ENCODE results near the gene ONECUT3. TPM values are rescaled to one million over a fixed set of nuclear protein-coding genes. Genes with fewer than 3 reads are reported as not detected.

The ONECUT3 gene
- total RNA-seq, 1 donor from 2014 or later, result not detected

- ATAC-seq (ENCODE audit: poor library complexity) (no peak), DNase-seq (no peak)
- intact Hi-C loops (cut with DNase I), result no loop called here
Measured at GRCh38 chr19:1806184-1807029, 53.1 kb downstream of the ONECUT3 start.

GRCh38 chr19:1807030-1807694 lies 53.9 kb downstream of the ONECUT3 start:
- DNase-seq (no peak), ATAC-seq (ENCODE audit: poor library complexity) (no peak)
- intact Hi-C loops (cut with DNase I), result no loop called here

DNA sequence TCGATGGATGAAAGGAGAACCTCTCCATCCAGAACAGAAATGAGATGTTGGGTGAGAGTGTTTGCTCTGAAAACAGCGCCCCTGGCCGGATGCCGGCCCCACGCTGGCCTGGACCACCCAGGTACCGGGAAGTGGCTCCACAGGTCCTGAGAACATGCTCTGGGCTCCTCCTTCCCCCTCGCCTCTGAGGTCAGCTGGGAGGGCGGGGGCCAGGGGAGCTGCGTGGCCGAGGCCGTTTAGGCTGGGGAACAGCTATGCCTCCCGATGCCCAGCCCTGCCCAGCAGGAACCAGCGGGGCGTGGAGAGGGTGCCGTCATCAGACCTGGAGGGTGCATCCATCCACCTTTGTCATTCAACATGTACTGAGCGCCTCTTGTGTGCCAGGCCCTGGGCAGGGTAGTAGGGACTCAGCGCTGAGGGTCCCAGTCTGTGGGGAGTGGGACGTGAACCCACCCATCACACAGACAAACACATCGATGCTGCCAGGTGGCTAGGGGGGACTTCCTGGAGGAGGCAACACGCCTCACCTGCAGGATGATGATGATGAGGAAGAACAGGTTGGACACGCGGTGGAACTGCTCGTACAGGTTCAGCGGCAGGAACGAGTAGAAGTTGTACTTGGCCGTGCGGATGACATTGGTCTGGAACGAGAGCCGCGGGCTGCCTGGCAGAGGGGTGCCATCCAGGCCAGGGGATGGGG lies 54.5 kb downstream of the ONECUT3 start:
- intact Hi-C loops (cut with DNase I), result no loop called here
- ATAC-seq (ENCODE audit: poor library complexity) (no peak), DNase-seq (no peak)

GRCh38 chr19:1808395-1808731 lies 55.1 kb downstream of the ONECUT3 start:
- DNase-seq, result no peak
- intact Hi-C loops (cut with DNase I), result no loop called here
- ATAC-seq (ENCODE audit: poor library complexity), result no peak

DNA sequence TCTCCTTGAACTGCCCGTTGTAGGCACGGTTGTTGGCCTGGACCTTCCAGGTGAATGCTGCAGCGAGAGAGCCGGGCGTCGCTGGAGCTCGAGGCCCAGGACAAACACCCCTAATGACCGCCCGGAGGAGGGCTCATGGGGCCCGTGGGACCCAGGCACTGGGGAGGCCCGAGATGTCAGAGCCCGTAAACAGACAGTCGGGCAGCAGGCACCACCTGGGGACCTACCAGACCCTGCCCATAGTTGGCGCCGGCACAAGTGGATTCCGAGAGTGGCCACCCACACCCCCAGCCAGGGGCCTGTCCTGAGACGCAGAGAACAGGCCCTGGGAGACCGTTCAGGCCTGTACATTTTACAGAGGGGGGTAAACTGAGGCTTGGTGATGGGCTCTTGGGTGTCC lies 56.4 kb downstream of the ONECUT3 start:
- intact Hi-C loops (cut with DNase I), result no loop called here
- DNase-seq (no peak), ATAC-seq (ENCODE audit: poor library complexity) (no peak)

DNA sequence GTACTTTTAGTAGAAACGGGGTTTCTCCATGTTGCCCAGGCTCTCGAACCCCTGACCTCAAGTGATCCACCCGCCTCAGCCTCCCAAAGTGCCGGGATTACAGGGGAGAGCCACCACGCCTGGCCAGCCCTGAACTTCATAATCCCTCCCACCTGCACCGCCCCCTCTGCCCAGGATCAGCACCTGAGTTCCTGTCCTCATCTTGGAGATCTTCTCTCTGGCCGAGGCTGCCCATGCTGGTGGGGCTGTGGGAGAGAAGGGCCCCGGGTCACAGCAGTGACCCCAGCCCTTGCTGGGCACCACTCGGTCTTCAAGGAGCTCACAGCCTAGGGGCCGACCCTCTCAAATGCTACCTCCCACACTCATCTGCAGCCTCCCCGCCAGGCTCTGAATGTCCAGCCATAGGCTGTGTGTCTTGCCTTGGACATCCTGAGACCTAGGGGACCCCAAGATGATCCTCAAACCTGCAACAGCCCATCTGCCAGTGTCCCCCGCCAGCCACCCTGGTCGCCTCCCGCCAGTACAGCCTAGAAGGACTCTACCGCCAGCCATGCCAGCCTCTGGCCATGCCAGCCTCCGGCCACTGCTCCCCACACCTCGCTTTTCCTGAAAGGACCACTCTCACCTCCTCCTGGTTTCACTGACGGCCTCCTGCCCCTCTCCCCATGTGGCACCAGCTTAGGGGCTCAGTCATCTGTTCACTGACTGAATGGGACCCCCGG lies 57.3 kb downstream of the ONECUT3 start:
- ATAC-seq (ENCODE audit: poor library complexity), result no peak
- intact Hi-C loops (cut with DNase I), result no loop called here
- DNase-seq, result no peak

- peak; percentile 72 for DNase-seq
- intact Hi-C loops (cut with DNase I), result no loop called here
- ATAC-seq (ENCODE audit: poor library complexity), result peak; percentile 5
Measured at GRCh38 chr19:1811472-1811894, 58.2 kb downstream of the ONECUT3 start.

GRCh38 chr19:1811942-1812425 lies 58.7 kb downstream of the ONECUT3 start, which contains the start of gene ATP8B3:
ATP8B3 (minus strand) TSS chr19:1812276; CDS start chr19:1811736, 540 bp downstream.
- no peak for ATAC-seq (ENCODE audit: poor library complexity)
- intact Hi-C loops (cut with DNase I), result no loop called here
- DNase-seq, result no peak

GRCh38 chr19:1812426-1813191 lies 59.3 kb downstream of the ONECUT3 start:
- intact Hi-C loops (cut with DNase I), result no loop called here

GRCh38 chr19:1813192-1814182 lies 60.2 kb downstream of the ONECUT3 start:
- DNase-seq (no peak), ATAC-seq (ENCODE audit: poor library complexity) (no peak)
- intact Hi-C loops (cut with DNase I), result no loop called here

More at GRCh38 chr19:1812426-1813191, 59.3 kb downstream of the ONECUT3 start:
- ATAC-seq (ENCODE audit: poor library complexity), result peak; percentile 93
- peak; percentile 97 for DNase-seq

- ATAC-seq (ENCODE audit: poor library complexity) (no peak), DNase-seq (no peak)
- intact Hi-C loops (cut with DNase I), result no loop called here
Measured at GRCh38 chr19:1814391-1814790, 61.1 kb downstream of the ONECUT3 start.

GRCh38 chr19:1814833-1815604 lies 61.7 kb downstream of the ONECUT3 start:
- intact Hi-C loops (cut with DNase I), result no loop called here
- DNase-seq (no peak), ATAC-seq (ENCODE audit: poor library complexity) (no peak)

DNA sequence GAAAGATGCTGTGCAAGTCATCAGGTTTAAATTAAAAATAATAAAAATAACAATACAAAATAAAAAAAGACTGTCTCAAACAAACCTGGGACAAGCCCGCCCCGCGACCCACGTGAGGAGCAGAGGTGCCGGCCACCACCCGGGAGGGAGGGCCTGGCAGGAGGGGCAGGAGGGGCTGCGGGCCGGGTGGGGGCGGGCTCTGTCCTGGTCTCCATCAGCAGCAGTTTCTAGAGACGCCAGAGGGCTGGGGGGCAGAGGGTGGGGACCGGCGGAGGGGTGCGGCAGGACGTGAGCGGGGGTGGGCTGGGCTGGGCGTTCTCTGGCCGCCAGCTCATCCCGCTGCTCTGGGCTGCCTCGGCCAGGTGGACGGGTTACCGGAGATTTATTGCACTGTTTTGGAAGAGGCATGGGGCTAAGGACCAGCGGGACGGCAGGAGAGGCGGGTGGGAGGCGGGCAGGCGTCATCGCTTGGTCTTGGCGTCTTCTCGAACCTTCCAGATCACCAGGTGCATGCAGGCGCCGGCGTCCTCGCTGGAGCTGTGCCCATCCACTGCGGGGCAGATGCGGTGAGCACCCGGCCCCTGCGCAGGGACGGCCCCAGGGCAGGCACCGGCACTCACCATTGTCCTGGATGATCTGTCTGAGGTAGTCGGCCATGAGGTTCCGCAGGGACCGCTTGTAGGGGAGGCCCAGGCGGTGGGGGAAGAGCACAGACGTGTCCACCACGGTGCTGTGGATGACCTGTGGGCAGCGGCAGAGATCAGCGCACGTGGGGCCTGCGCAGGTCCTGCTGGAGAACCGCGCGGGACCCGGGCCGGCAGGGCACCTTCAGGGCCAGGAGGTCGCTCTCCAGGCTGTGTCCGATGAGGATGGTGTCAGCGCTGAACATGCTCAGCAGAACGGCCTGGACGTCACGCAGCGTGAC lies 62.6 kb downstream of the ONECUT3 start:
- intact Hi-C loops (cut with DNase I), result no loop called here
- no peak for ATAC-seq (ENCODE audit: poor library complexity)

GRCh38 chr19:1816530-1817298 lies 63.4 kb downstream of the ONECUT3 start:
- ATAC-seq (ENCODE audit: poor library complexity) (no peak), DNase-seq (no peak)
- intact Hi-C loops (cut with DNase I), result no loop called here

More for the DNA sequence above, 62.6 kb downstream of the ONECUT3 start:
- no peak for DNase-seq
